Common myeloid progenitor, CD34-positive (primary cell): ENCODE data around the gene ITGAL.

Source experiments
- CTCF ChIA-PET: fragments of 350-600 bp; sonication (Branson Sonifier 250); formaldehyde crosslinking; loops from one replicate; lab custom pipeline; 2021; ENCODE audit warnings: antibody characterized with exemption; lab: Charles Lee
- POLR2A ChIA-PET: fragments of 350-600 bp; sonication (Branson Sonifier 250); formaldehyde crosslinking; loops from one replicate; lab custom pipeline; 2021; ENCODE audit warnings: antibody characterized with exemption; lab: Charles Lee
- DNase-seq, 3 donors: peaks; one replicate each; pipeline versions ENCODE4 v3.0.0 to v3.0.0-alpha.2; 2013
- H3K27ac ChIP-seq, 2 experiments: 1 replicate in 1 of 2; 2 replicates in 1 of 2; pipeline ENCODE4 v1.7.0; 2013; ENCODE audit warnings: inconsistent platforms in 2 of 2, low read length in 2 of 2, mild to moderate bottlenecking in 2 of 2, low read depth in 1 of 2, moderate library complexity in 1 of 2; ENCODE audit not compliant: severe bottlenecking in 2 of 2, insufficient read depth in 1 of 2, poor library complexity in 1 of 2
- H3K27me3 ChIP-seq, 5 experiments: replicated peaks in 2 of 5; 1 replicate in 3 of 5; 2 replicates in 2 of 5; pipeline versions ENCODE4 v1.6.1 to v1.7.0; 2013; ENCODE audit warnings: low read length in 4 of 5, mild to moderate bottlenecking in 2 of 5, moderate library complexity in 2 of 5, inconsistent platforms in 1 of 5; ENCODE audit not compliant: insufficient read depth in 5 of 5, control insufficient read depth in 4 of 5
- H3K36me3 ChIP-seq, 4 experiments: 1 replicate in 2 of 4; 2 replicates in 2 of 4; pipeline versions ENCODE4 v1.6.1 to v1.7.0; 2013; ENCODE audit warnings: low read length in 3 of 4, control low read depth in 1 of 4, mild to moderate bottlenecking in 1 of 4; ENCODE audit not compliant: control insufficient read depth in 4 of 4, insufficient read depth in 4 of 4
- H3K4me1 ChIP-seq, 4 experiments: 1 replicate in 3 of 4; 2 replicates in 1 of 4; pipeline versions ENCODE4 v1.6.1 to v1.7.1; 2013; ENCODE audit warnings: low read length in 3 of 4, mild to moderate bottlenecking in 3 of 4, control low read depth in 1 of 4, inconsistent platforms in 1 of 4, moderate library complexity in 1 of 4; ENCODE audit not compliant: control insufficient read depth in 4 of 4, insufficient read depth in 4 of 4; ENCODE audit errors: control extremely low read depth in 1 of 4
- H3K4me3 ChIP-seq, 7 experiments: 1 replicate in 4 of 7; 2 replicates in 3 of 7; pipeline versions ENCODE4 v1.5.1 to v1.7.0; 2013; ENCODE audit warnings: mild to moderate bottlenecking in 7 of 7, low read length in 6 of 7, moderate library complexity in 6 of 7, inconsistent platforms in 2 of 7, low read depth in 2 of 7, control low read depth in 1 of 7; ENCODE audit not compliant: insufficient read depth in 4 of 7, control insufficient read depth in 1 of 7; ENCODE audit errors: extremely low read depth in 1 of 7
- H3K9me3 ChIP-seq, 5 experiments: 1 replicate in 4 of 5; 2 replicates in 1 of 5; pipeline versions ENCODE4 v1.6.1 to v1.7.1; 2013; ENCODE audit warnings: low read length in 4 of 5, mild to moderate bottlenecking in 2 of 5, inconsistent platforms in 1 of 5, low read depth in 1 of 5, moderate library complexity in 1 of 5; ENCODE audit not compliant: control insufficient read depth in 4 of 5, insufficient read depth in 2 of 5; ENCODE audit errors: control extremely low read depth in 1 of 5
- WGBS: methylation state at CpG from one replicate; pipeline ENCODE4 v1.1.5; 2013; ENCODE audit not compliant: insufficient coverage; 5-methylcytosine and 5-hydroxymethylcytosine counted together

The ITGAL gene

GRCh38 chr16:30488764-30489605, 16.4 kb downstream of the ITGAL start:
- Histone ChIP-seq H3K4me3 (no peak overlapping the region), H3K27me3 (no peaks in the 10 kb centered on the region), H3K9me3 (no peaks in the 10 kb centered on the region), H3K4me1 (peaks cover 0 to 13% (median 11%) of the 10 kb centered on the region in 4 experiments), H3K36me3 (peaks cover 7 to 44% (median 26%) of the 10 kb centered on the region in 4 experiments), H3K27ac (no peak overlapping the region)
- ChIA-PET POLR2A (interaction anchor here (0.6 kb wide), 1 partner anchor 789 kb away, joined by 3 read pairs; no protein-coding TSS in a partner anchor), CTCF (interaction anchor here (0.9 to 1.7 kb wide), 8 partner anchors 14 to 205 kb away, joined by 3 to 5 read pairs (median 3); partner anchors contain the start of gene DCTPP1)
- WGBS: 97% methylated on average over 5 of the region's 11 CpGs
- DNase-seq: no peak

- Histone ChIP-seq H3K4me3 (no peak overlapping the region), H3K27ac (no peak overlapping the region), H3K36me3 (peaks cover 9 to 51% (median 32%) of the 10 kb centered on the region in 4 experiments), H3K9me3 (no peaks in the 10 kb centered on the region), H3K4me1 (peaks cover 0 to 13% (median 11%) of the 10 kb centered on the region in 4 experiments), H3K27me3 (no peaks in the 10 kb centered on the region)
- CTCF ChIA-PET: interaction anchor here (0.6 to 1.5 kb wide), 5 partner anchors 10 to 153 kb away, joined by 3 to 5 read pairs (median 3); no protein-coding TSS in a partner anchor
- WGBS: 89% methylated on average over 4 of the region's 6 CpGs
- DNase-seq: no peak
- POLR2A ChIA-PET: no interaction called here
These were observed 17.7 kb downstream of the ITGAL start for GRCh38 chr16:30490210-30490609.

- Histone ChIP-seq H3K4me1 (peaks cover 0 to 7% (median 6%) of the 10 kb centered on the region in 4 experiments), H3K4me3 (no peak overlapping the region), H3K27me3 (no peaks in the 10 kb centered on the region), H3K9me3 (no peaks in the 10 kb centered on the region), H3K27ac (peak overlapping the region in 1 of 2 experiments; percentile 46), H3K36me3 (peaks cover 11 to 51% (median 30%) of the 10 kb centered on the region in 4 experiments)
- CTCF ChIA-PET: interaction anchor here (0.6 to 1.8 kb wide), 10 partner anchors 11 to 761 kb away, joined by 3 to 6 read pairs (median 4); partner anchors contain the start of gene ZNF747
- 100% methylated on average over 2 of the region's 4 CpGs for WGBS
- POLR2A ChIA-PET: interaction anchor here (0.7 kb wide), 2 partner anchors 24 to 33 kb away, joined by 3 to 4 read pairs; no protein-coding TSS in a partner anchor
- DNase-seq: no peak
These were observed 18.7 kb downstream of the ITGAL start for GRCh38 chr16:30491229-30491628.

- Histone ChIP-seq H3K9me3 (no peaks in the 10 kb centered on the region), H3K36me3 (peaks cover 9 to 52% (median 29%) of the 10 kb centered on the region in 4 experiments), H3K4me3 (no peak overlapping the region), H3K27ac (peak overlapping the region in 1 of 2 experiments; percentile 46), H3K27me3 (no peaks in the 10 kb centered on the region), H3K4me1 (peaks cover 0 to 7% (median 6%) of the 10 kb centered on the region in 4 experiments)
- 72% methylated on average over 4 of the region's 6 CpGs for whole genome bisulfite sequencing
- CTCF ChIA-PET: interaction anchor here (0.7 to 1.8 kb wide), 6 partner anchors 18 to 140 kb away, joined by 3 to 6 read pairs (median 4); partner anchors contain the start of gene ZNF747
- DNase-seq: peak; percentile 49 to 79 (median 76)
- POLR2A ChIA-PET: interaction anchor here (0.7 kb wide), 1 partner anchor 34 kb away, joined by 4 read pairs; no protein-coding TSS in a partner anchor
These were observed 19.3 kb downstream of the ITGAL start for GRCh38 chr16:30491744-30492308.

- peaks cover 9 to 49% (median 30%) of the 10 kb centered on the region in 4 experiments for H3K36me3 ChIP-seq
- POLR2A ChIA-PET: no interaction called here
- no peaks in the 10 kb centered on the region for H3K27me3 ChIP-seq
- whole genome bisulfite sequencing: 97% methylated on average over 11 of the region's 11 CpGs
- CTCF ChIA-PET: interaction anchor here (1.0 to 1.4 kb wide), 2 partner anchors 45 to 113 kb away, joined by 3 read pairs; no protein-coding TSS in a partner anchor
- H3K4me1 ChIP-seq: peaks cover 0 to 7% (median 6%) of the 10 kb centered on the region in 4 experiments
- no peaks in the 10 kb centered on the region for H3K9me3 ChIP-seq
- DNase-seq: no peak
- no peak overlapping the region for H3K4me3 ChIP-seq
- H3K27ac ChIP-seq: no peak overlapping the region
These were observed 21.5 kb downstream of the ITGAL start for GRCh38 chr16:30493941-30494488.

- POLR2A ChIA-PET: no interaction called here
- no peak overlapping the region for H3K4me3 ChIP-seq
- no peaks in the 10 kb centered on the region for H3K27me3 ChIP-seq
- WGBS: 96% methylated on average over 8 of the region's 12 CpGs
- CTCF ChIA-PET: interaction anchor here (1.4 kb wide), 1 partner anchor 46 kb away, joined by 3 read pairs; no protein-coding TSS in a partner anchor
- peaks cover 0 to 7% (median 6%) of the 10 kb centered on the region in 4 experiments for H3K4me1 ChIP-seq
- H3K9me3 ChIP-seq: no peaks in the 10 kb centered on the region
- no peak for DNase-seq
- peaks cover 8 to 47% (median 30%) of the 10 kb centered on the region in 4 experiments for H3K36me3 ChIP-seq
- H3K27ac ChIP-seq: no peak overlapping the region
These were observed 22.2 kb downstream of the ITGAL start for GRCh38 chr16:30494709-30495108.
